SIG-M5 treated with dmso at 0.1 percent for 504 hours (cell line): Measurements from ENCODE around the gene STK35.
"Not testable (repeated sequence)": the region's sequence is repeated elsewhere in the genome, so short reads cannot be mapped to it uniquely, and the experiment has no call there.

ENCODE experiments used
- DNase-seq: peaks from one replicate; lab custom pipeline; 2025; ENCODE audit not compliant: unreplicated experiment; lab: John Stamatoyannopoulos, UW

STK35 gene

DNA sequence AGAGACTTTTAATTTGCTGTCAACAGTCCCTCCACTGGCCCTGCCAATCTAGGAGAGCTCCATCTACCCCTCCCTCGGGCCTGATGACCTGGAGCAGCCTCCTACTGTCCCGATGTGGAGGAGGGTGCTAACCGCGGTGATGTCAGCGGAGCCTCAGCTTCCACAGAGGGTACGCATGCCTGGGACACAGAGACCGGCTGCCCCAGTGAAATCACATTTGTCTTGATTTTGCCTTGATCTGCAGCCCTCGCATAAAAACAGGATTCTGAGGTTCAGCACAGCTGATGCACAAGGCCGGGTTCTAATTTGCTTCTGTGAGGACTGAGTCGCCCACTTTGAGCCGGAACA, 77.6 kb downstream of the STK35 start:
- no peak for DNase-seq

DNA sequence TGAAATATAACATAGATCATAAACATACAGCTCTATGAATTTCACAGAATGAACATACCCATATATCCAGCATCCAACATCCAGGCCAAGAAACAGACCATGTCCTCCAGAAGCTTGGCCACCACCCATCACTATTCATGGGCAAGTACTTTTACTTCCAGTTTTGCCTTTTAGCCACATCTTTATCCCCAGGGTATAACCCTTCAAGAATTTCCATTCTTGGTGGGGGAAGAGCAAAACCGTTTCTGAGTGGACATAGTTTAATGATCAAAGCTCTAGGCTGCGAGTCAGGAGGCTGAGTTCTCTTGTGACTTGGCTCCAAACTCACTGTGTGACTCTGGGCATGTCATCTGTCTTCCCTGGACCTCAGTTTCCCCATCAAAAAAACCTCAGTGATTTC, 78.3 kb downstream of the STK35 start:
- no peak for DNase-seq

- DNase-seq = no peak
Measured at GRCh38 chr20:2183381-2183780, 81.8 kb downstream of the STK35 start.

- DNase-seq = not testable (repeated sequence)
Measured at GRCh38 chr20:2184933-2185332, 83.3 kb downstream of the STK35 start.

- no peak for DNase-seq
Measured at GRCh38 chr20:2195614-2196013, 94.0 kb downstream of the STK35 start.

GRCh38 chr20:2197166-2197565, 95.5 kb downstream of the STK35 start:
- DNase-seq = no peak
